HG03060 (cell line): ENCODE measurements around the gene TEAD1.

Experiments used
- ATAC-seq: cut with Tn5 transposase; IDR thresholded peaks from one replicate; pipeline ENCODE4 v1.9.1; 2021; ENCODE audit warnings: low read depth, moderate number of reproducible peaks; ENCODE audit not compliant: unreplicated experiment

The TEAD1 gene

DNA sequence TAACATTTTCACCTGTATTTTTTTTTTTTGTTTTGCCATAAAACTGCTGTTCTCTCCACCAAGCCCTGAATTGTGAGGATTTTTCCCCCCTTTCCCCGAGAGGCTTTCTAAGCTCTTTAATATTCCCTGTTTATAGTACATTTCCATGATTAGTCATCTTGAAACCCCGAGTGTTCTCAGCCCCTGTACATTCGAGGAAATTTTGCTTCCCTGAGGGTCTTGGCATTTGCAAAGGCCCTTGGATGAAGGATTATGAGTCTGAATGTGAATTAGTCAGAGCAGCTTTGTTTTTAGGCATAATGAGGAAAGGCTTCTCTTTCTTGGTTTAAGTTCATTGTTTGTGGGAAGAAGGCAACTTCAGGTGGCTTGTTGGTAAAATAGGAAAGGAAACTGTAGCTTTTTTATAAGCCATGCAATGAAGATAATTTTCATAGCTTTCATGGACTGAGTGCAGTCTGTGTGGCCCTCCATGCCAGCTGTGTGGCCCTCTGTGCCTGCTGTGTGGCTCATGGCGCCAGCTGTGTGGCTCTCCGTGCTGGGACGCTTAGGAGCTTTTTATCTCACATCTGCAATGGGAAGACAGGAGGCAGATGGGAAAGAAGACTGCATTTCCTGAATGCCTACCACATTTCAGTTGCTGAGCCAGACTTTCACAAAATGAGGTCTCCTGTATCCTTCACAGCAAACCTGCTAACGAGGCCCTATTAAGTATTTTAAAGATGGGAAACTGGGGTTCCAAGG lies 129.0 kb downstream of the TEAD1 start:
- no peak for ATAC-seq

- ATAC-seq, result no peak
These were observed 131.9 kb downstream of the TEAD1 start for GRCh38 chr11:12806113-12806512.

GRCh38 chr11:12807621-12808020 lies 133.4 kb downstream of the TEAD1 start:
- no peak for ATAC-seq

DNA sequence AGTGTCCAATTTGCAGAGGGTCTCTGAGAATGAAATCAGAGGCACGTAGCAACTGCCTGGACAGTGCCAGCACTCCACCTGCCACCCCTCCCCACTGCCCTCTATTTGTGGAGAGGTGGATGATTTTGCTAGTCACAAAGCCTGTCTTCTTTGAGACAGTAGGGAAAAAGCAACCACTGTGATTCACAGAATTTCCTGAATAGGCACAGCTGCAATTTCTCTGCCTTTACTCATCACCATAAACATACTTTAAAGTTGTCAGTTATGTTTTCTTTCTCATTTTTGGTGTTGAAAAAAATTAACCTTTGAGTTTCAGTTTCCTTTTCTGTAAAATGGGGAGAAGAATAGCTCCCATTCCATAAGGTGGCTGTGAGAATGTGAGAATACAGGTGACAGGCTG lies 134.3 kb downstream of the TEAD1 start:
- ATAC-seq, result no peak

DNA sequence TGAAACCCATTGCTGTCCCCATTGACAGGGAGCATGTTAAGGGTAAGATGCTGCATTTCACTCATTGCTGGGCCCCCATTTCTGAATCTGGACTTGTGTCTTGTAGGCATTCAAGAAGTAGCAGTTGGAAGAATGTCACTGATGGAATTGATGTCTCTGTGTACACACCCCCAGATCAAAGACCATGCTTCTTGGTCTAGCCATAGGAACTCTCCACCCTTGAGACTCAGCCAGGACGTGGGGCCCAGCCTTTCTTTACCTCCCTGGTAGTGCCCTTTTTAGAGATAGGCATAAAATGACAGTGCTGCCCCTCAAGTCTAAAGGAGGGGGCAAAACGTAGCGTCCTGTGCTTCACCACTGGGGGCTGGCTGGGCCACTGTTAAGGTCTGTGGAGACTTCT lies 135.1 kb downstream of the TEAD1 start:
- no peak for ATAC-seq

GRCh38 chr11:12809864-12810567 lies 135.8 kb downstream of the TEAD1 start:
- ATAC-seq, result no peak

DNA sequence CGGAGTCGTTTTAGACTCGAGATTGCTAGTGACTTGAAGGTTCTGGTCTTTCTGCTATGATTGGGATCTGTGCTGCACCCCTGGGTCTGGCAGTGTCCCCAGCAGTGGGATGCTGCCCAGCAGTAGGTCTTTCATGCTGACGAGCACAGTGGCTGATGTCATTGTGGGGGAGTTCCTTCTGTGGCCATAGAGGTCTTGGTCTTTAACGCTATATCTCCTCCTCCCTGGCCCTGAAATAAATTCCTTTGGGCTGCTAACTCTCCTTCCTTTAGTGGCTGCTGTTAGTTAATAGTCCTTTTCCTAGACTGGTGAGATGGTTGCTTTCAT lies 136.3 kb downstream of the TEAD1 start:
- no peak for ATAC-seq

DNA sequence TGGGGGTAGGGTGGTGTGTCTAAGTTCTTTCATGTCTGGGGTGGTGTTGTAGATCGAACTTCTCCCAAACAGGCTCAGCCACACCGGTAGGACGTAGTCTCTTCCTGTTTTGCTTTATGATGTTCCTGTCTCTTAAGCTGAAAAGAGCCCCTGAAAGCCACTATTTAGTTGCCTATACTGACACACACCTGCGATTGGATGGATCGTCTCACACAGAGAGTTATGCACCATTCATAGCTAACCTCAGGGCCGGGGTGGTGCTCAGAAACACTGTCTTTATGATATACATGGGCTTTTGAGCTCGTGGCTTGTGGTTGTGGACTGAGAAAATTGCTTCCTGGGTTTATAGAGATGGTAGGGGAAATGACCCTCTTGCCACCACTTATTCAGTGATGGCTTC lies 137.6 kb downstream of the TEAD1 start:
- ATAC-seq, result no peak

DNA sequence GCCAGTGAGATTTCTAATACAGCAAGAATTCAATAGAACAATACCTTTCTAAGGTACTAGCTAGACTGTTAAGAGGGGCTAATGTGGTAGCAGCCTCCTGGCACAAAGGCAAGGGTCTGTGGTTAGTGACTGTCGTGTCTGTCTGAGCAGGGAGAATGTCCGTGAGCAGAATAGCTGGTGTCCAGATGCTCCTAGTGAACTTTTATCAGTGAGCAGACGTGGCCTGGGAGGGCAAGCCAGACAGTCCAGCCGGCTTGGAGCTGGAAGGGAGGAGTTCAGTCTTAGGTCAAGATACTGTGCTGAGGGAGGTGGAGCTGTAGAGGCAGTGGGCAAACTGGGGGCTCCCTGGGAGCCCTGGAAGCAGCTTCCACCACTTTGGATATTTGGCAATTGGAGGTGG lies 138.6 kb downstream of the TEAD1 start:
- ATAC-seq, result no peak

- ATAC-seq, result no peak
These were observed 139.4 kb downstream of the TEAD1 start for GRCh38 chr11:12813371-12814225.

- no peak for ATAC-seq
These were observed 140.9 kb downstream of the TEAD1 start for GRCh38 chr11:12815129-12815480.

- ATAC-seq, result no peak
These were observed 141.8 kb downstream of the TEAD1 start for GRCh38 chr11:12815931-12816494.

GRCh38 chr11:12817681-12818332 lies 143.6 kb downstream of the TEAD1 start:
- no peak for ATAC-seq

DNA sequence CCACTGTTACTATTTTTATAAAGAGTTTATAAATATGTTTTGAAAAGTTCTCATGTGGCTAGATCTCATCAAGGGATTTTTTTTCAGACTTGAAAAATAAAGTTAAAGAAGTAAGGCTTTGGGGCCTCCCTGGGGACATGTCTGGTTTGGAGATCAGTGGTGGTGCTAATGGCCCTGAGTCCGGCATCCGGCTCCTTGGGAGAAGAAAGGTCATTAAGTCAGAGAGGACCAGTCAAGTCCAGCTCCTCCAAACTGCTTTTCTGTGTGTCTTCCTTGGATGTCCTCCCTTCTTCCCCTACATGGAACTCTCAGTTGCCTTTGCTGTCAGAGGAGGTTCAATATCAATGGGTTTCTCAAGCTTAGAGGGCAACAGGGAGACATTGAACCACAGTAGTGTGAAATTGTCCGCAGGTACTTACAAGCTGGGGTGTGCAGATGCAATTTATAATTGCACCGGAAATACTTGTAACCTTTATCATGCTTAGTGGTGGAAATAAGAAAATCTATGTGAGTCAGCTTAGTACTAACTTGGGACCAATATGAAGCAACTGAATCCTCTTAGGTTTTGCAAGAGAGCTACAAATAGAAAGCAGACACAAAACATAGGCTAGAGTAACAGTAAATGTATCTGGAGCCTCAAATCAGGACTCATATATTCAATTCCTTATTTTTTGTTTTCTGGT lies 144.3 kb downstream of the TEAD1 start:
- ATAC-seq, result no peak

- ATAC-seq, result no peak
These were observed 148.3 kb downstream of the TEAD1 start for GRCh38 chr11:12822392-12823022.

DNA sequence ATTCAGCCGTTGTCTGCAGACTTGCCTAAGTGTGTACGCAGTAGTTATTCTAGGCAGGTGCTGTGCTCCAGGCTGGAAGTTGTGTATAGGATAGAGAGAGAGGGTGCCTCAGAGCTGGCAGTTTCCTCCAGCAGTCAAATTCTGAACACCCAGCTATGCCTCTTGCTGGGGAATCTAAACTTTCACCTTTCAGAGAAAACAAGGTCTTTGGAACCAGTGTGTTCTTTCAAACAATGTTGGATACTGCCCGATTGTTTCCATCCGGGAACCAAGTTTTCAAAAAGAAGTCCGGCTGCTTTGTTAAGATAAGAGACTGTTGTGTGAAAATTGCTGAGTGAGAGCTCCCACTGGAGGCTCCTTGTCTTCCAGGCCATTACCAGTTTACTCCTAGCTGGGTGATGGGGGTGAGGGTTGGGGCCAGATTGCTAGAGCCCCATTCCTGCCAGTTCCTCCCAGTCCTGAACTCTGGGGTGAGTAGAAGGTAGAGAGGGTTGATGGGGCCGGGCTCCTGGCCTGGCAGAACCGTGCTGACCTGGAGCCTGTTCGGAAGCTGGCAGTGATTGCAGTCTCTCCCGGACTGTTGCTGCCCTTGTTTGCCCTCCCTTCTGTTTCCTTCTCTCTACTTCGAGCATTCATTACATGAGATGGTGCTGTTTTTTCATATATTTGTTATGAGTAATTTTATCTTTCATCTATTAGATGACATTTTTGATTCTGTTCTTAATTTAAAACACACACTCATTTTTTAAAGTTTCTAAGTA lies 150.2 kb downstream of the TEAD1 start:
- ATAC-seq, result no peak

DNA sequence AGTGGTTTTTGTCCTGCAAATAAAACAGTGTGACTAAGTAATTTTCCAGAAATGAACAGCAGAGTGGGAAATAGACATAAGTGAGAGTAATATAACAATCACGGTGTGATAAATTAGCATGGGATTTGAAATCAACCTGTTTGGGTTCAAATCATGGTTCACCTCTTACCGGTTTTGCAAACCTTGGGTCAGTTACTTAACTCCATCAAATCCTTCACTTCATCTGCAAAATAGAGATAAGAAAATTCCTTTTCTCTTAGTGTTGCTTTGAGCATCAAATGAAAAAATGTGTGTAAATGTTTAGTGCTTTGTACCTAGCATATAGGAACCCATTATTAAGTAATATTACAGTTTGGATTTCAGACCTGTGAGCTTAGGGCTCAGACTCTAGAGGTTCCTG lies 152.2 kb downstream of the TEAD1 start:
- ATAC-seq, result no peak

DNA sequence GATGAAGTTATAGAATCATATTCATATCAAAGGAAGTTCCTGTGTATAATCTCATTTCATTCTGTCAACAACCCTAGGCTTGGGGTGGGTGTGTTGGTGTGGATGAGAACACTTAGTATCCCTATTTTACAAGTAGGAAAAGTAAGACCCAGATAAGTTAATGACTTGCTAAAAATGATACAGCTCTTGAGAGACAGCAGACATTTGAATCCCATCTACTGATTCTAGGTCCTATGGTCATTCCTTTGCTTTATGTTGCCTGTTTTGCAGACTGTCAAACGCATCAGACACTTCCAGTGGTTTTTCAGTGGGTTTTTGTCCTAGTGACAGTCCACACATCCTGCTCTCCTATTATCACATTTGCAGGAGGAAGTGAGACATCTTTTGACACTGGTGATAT lies 153.1 kb downstream of the TEAD1 start:
- no peak for ATAC-seq
